ENCODE results near the gene EVX2. TPM values are rescaled to one million over a fixed set of nuclear protein-coding genes. Genes with fewer than 3 reads are reported as not detected.

EVX2 gene
- total RNA-seq, 1 experiment from 2014 or later: not detected

DNA sequence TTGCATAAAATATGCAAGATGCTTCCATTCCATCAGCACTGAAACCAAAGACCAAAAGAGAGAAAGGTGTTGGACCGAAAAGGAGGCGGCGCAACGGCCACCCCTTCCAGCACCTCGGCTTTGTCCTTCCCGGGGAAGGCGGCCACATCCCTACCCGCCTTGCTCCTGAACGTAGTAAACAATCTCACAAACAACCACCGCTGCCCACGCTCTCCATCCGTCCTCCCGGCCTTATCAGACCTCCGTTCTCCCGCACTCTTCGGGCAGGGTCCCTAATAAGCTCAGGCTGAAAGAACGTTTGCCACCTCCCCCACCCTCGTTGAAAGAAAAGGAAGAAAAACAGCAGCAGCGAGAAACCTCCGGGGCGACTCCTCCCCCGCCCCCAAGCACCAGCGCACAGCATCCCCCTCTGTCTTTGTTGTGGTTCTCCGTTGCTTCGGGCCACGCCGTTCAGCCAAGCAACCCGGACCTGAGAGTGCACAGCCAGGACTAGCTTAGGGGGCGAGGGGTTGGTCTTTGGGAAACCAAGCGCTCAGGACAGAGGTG is 4.4 kb downstream of the EVX2 start:
- peak; percentile 83 for DNase-seq
- Histone ChIP-seq H3K36me3 (replicated peaks; ENCODE audit: control insufficient read depth, insufficient read depth, low read length) (no peaks in the 10 kb centered on the region), H3K4me3 (ENCODE audit: insufficient read depth, low read depth, low read length) (peak overlapping the region; percentile 35; the same call in 1 of the 2 replicates), H3K27me3 (ENCODE audit: control insufficient read depth, insufficient read depth, low read length) (peaks cover 98% of the 10 kb centered on the region)

DNA sequence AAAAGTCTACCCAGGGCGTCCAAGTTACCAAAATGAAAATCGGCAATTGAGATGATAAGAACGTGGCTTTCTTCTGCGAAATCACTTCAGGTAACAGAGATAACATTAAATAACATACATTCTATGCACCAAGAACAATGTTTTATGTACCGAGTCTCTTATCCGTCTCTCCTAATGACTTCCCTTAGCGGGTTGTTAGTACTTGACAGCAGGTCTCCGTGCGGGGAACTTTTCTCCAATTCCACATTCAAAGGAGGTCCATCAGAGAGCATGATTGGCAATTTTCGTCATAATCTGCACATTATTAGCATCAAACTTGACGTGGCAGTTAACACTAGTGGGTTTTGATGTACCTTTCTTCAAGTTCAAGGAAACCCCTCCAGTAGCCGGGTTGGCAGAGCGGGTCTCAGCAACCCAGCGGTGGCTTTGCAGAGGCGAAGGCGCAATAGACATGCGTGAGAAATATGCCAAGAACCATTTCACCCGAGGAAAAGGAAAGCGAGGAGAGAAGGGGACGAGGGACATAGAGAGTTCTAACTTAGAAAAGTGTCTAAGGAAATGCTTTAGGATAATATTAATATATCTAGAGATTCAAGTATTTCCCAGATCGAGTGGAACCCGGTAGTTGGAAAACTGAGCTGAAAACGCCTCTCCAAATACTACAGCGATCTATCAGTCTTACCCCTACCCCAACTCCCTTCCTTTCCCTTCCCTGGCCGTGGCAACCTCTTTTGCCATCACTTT is 5.0 kb downstream of the EVX2 start:
- Histone ChIP-seq H3K27me3 (ENCODE audit: control insufficient read depth, insufficient read depth, low read length) (peaks cover 98% of the 10 kb centered on the region), H3K4me3 (ENCODE audit: insufficient read depth, low read depth, low read length) (peak overlapping the region; percentile 35; the same call in 1 of the 2 replicates), H3K36me3 (replicated peaks; ENCODE audit: control insufficient read depth, insufficient read depth, low read length) (no peaks in the 10 kb centered on the region)
- peak; percentile 24 for DNase-seq

DNA sequence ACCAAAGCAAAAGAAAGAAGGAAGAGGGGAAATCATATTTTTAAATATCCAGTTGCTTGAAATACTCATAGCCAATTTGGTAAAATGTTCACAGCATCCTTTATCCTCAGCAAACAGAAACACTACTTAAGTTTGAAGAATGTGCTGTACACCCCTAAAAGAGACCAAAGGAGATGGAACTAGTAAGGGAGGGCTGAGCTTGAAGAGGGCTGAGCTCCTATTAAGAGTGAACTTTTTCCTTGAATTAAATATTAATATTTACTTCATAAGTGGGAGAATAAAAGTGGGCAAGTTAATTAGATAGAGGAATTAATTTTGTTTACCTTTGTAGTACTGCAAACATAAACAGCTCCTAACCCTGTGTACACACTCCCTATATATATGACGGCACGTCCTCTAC is 7.0 kb downstream of the EVX2 start:
- Histone ChIP-seq H3K36me3 (replicated peaks; ENCODE audit: control insufficient read depth, insufficient read depth, low read length) (no peaks in the 10 kb centered on the region), H3K27me3 (ENCODE audit: control insufficient read depth, insufficient read depth, low read length) (peaks cover 98% of the 10 kb centered on the region), H3K4me3 (ENCODE audit: insufficient read depth, low read depth, low read length) (no peak overlapping the region)
- DNase-seq: no peak

DNA sequence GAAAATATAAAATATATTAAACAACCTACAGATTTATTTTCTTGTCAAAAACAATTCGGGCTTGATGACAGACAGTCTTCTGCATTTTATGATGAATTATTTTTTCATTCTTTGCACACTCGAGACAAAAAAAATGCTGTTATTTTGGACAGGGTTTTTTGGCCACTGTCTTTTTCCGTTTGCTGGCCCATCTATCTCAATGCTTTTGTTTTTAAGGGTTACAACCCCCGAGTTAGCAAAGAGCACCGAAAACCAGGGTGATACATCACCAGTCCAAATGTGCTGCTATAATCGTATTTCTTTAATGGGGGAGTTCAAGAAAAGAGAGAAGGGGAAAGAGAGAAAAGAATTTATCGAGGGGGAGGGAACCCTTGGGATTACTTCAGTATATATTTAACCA is 7.7 kb downstream of the EVX2 start:
- H3K27me3 ChIP-seq (ENCODE audit: control insufficient read depth, insufficient read depth, low read length): peaks cover 98% of the 10 kb centered on the region
- H3K4me3 ChIP-seq (ENCODE audit: insufficient read depth, low read depth, low read length): no peak overlapping the region
- H3K36me3 ChIP-seq (replicated peaks; ENCODE audit: control insufficient read depth, insufficient read depth, low read length): no peaks in the 10 kb centered on the region
- no peak for DNase-seq

DNA sequence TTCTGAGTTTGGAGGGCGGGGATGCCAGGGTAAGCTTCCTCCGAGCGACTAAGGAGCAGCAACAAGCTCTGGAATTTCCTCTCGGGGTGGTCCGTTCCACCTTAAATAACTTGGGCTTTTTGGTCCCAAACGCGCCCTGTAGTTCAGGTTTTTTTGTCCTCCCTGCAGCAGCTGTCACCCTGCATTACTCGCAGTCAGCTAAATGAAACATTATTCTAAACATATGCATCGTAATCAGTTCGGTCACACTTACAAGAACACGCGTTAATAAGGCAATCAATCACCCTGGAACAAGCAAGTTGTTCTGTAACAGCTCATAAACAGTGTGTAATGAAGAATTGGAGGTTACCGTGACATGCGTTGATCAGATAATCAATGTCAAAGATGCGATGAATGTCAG is 8.3 kb downstream of the EVX2 start:
- Histone ChIP-seq H3K36me3 (replicated peaks; ENCODE audit: control insufficient read depth, insufficient read depth, low read length) (no peaks in the 10 kb centered on the region), H3K27me3 (ENCODE audit: control insufficient read depth, insufficient read depth, low read length) (peaks cover 98% of the 10 kb centered on the region), H3K4me3 (ENCODE audit: insufficient read depth, low read depth, low read length) (no peak overlapping the region)
- no peak for DNase-seq

DNA sequence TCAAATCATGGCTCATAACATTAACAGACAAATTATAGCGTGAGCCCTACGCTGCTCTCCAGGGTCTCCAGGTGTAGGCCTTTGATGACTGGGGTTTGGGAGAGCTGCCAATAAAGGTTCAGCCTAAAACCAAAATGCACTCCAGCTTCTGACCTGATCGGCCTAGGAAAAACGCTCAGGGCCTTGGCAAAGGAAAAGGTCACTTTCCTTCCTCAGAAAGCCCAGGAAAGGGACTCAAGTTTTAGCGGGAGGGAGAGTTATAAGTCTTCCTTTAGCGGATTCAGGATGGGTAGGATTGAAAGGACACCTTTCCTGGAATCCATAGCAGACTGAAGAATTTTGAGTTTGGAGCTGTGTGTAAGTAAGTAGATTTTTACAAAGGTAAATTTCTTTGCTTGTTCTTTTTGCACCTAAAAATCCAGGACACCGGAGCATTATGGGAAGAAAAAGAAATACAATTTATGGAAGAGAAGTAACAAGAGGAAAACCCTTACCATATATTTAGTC is 8.8 kb downstream of the EVX2 start:
- DNase-seq: no peak
- H3K36me3 ChIP-seq (replicated peaks; ENCODE audit: control insufficient read depth, insufficient read depth, low read length): no peaks in the 10 kb centered on the region
- H3K4me3 ChIP-seq (ENCODE audit: insufficient read depth, low read depth, low read length): no peak overlapping the region
- peaks cover 100% of the 10 kb centered on the region for H3K27me3 ChIP-seq (ENCODE audit: control insufficient read depth, insufficient read depth, low read length)

DNA sequence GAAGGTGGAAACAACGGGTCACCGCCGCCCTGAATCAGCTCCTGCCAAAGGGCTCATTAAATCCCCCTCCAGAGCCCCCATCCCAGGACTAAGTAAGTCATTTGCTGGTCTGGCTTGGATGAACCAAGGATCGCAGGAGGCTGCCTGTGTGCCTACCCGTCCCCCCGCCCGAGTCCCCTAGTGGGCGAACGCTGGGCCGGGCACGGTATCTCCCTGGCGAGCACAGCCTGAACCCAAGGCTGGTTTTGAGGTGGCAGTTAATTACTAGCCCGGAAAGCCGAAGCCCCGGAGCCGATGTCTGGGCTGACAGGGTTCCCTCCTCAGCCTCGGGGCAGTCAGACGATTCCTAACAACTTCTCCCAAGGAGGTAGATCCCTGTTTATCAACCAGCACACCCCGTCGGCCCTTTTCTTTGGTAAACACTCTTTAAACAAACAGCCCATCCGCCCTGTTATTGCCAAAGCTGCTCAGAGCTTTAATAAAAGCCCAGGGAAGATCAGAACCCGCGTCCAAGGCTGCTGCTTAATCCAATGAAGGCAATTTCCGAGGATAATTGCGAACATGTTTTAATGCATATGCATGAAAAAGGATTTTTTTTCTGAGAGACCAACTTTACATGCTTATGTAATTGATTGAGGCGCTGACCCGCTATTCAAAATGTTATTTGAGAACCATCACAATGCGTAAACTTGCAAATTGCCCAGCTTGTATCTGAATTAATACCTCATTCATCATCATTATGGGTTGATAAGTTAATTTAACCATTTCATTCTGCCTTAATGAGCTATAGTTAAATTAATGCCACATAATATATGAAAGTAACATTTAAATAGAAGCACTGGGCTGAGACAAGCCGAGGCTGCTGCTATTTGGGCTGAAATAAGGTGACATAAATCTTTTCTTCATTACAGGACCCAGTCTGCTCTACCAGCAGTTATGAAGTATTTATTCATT is 10.5 kb downstream of the EVX2 start:
- no peaks in the 10 kb centered on the region for H3K36me3 ChIP-seq (replicated peaks; ENCODE audit: control insufficient read depth, insufficient read depth, low read length)
- H3K27me3 ChIP-seq (ENCODE audit: control insufficient read depth, insufficient read depth, low read length): peaks cover 100% of the 10 kb centered on the region
- no peak overlapping the region for H3K4me3 ChIP-seq (ENCODE audit: insufficient read depth, low read depth, low read length)
- peak; percentile 50 for DNase-seq

DNA sequence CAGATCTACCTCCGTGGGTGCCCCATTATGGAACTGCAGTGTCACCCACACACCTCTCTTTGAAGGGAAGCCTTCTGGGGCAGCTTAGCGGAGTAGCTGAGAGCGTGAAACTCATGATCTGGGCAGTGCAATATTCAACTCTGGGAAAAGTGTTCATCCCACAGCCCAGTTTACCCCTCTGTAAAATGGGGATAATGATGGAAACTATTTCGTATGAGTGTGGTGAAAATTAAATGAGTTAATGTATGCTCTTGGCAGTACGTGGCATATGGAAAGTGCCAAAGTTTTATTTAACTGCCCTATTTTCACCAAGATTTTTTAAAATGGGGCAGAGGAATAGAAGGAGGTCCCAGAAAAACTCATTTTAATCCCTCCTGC is 11.5 kb downstream of the EVX2 start:
- peaks cover 100% of the 10 kb centered on the region for H3K27me3 ChIP-seq (ENCODE audit: control insufficient read depth, insufficient read depth, low read length)
- H3K36me3 ChIP-seq (replicated peaks; ENCODE audit: control insufficient read depth, insufficient read depth, low read length): no peaks in the 10 kb centered on the region
- no peak overlapping the region for H3K4me3 ChIP-seq (ENCODE audit: insufficient read depth, low read depth, low read length)
- DNase-seq: no peak

DNA sequence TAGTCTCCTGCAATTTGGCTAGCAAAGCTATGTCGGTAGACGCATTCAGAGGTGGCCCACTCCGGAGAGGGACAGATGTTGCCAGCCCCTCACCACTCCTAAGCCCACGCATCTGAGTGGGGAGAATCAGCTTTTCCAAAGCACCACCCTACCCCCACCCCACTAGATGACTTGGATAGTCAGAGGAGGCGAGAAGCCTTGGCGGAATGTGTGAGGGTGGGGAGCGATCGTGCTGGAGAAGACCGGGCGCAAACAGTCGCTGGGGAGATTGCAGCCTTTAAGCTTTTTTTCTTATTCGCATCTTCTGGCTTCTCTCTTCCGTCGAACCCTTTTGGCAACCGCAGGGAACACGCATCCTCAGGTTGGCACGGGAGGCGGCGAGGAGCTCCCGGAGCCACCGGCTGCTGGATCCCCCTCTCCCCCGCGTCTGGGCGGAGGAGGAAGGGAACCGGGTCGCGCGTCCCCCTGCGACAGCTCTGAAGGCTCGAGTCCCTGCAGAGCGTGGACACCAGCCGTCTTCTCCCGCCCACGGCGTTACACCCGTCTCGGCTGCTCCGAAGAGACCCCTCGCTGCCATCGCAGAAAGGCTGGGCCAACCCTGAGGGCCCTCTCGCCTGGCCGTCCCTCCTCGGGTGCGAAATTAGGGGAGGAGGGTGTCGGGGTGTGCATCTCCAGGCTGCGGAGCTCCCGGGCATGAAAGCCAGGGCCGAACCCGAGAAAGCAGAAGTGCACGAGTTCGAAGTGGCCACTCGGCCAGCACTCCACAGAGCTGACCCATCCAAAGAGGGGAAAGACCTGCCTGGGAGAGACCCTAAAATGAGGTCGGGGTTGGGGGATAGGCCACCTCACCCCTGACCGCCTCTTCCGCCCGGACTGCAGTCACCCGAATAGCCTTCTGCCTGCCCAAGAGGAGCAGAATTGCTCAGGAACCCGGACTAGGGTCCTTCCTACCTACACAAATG is 12.2 kb downstream of the EVX2 start:
- Histone ChIP-seq H3K4me3 (ENCODE audit: insufficient read depth, low read depth, low read length) (no peak overlapping the region), H3K27me3 (ENCODE audit: control insufficient read depth, insufficient read depth, low read length) (peaks cover 100% of the 10 kb centered on the region), H3K36me3 (replicated peaks; ENCODE audit: control insufficient read depth, insufficient read depth, low read length) (no peaks in the 10 kb centered on the region)
- peak; percentile 53 for DNase-seq

DNA sequence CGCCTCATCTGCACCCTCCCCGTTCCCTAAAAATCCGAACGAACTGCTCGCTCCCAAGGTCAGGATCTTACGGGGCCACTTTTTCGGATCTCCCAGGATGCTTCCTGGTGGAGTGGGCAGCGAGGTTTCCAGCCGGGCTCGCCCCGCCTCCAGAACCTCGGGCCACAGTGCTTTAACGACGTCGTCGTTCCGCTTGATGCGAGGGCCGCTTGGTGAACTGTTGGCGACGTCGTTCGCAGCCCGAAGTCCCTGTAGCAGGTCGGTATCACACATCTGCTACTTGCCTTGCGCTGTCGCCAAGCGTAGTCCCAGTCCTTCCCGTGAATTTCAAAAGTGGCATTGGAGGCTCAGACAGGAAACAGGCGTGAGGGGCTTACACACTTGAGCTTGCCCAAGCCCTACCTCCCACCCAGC is 15.3 kb downstream of the EVX2 start:
- Histone ChIP-seq H3K4me3 (ENCODE audit: insufficient read depth, low read depth, low read length) (no peak overlapping the region), H3K36me3 (replicated peaks; ENCODE audit: control insufficient read depth, insufficient read depth, low read length) (no peaks in the 10 kb centered on the region), H3K27me3 (ENCODE audit: control insufficient read depth, insufficient read depth, low read length) (peaks cover 92% of the 10 kb centered on the region)
- no peak for DNase-seq

DNA sequence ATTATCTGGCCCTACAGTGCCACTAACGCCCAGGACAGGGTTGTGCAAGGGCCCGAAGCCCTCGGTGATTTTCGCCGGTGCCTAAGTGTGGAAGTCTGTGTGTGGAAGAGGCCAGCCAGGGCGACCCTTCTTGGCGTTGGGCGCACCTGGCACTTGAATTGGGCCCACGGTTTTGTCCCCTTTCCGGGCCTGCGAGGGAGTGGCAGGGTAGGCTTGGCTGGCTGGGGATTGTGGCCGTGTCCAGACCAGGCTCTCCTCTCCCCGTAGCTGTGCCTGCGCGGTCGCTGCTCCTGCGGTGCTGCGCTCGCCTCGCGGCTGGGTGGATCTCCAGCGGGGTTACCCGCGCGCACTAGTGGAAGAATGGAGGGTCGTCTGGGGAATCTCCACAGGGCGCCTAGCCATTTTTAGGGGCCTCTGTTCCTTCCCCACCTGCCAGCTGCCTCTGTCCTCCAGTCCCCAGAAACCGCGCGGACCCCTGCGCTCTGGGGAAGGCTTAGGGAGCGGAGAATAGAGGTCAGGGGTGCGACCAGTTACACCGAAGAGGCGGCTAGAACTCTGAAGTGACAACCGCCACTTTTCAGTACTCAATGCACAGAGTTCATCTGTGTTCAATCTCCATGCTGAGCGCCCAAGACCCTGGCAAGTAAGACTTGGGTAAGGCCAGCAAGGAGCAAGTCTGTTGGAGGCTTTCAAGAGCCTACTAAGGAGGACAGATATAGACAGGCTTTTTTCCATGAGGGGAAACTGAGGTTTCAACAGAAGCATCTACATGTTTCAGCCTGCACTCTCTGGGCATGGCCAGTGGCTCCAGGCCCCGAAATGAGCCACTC is 16.0 kb downstream of the EVX2 start:
- peak; percentile 60 for DNase-seq
- H3K4me3 ChIP-seq (ENCODE audit: insufficient read depth, low read depth, low read length): no peak overlapping the region
- no peaks in the 10 kb centered on the region for H3K36me3 ChIP-seq (replicated peaks; ENCODE audit: control insufficient read depth, insufficient read depth, low read length)
- peaks cover 86% of the 10 kb centered on the region for H3K27me3 ChIP-seq (ENCODE audit: control insufficient read depth, insufficient read depth, low read length)

DNA sequence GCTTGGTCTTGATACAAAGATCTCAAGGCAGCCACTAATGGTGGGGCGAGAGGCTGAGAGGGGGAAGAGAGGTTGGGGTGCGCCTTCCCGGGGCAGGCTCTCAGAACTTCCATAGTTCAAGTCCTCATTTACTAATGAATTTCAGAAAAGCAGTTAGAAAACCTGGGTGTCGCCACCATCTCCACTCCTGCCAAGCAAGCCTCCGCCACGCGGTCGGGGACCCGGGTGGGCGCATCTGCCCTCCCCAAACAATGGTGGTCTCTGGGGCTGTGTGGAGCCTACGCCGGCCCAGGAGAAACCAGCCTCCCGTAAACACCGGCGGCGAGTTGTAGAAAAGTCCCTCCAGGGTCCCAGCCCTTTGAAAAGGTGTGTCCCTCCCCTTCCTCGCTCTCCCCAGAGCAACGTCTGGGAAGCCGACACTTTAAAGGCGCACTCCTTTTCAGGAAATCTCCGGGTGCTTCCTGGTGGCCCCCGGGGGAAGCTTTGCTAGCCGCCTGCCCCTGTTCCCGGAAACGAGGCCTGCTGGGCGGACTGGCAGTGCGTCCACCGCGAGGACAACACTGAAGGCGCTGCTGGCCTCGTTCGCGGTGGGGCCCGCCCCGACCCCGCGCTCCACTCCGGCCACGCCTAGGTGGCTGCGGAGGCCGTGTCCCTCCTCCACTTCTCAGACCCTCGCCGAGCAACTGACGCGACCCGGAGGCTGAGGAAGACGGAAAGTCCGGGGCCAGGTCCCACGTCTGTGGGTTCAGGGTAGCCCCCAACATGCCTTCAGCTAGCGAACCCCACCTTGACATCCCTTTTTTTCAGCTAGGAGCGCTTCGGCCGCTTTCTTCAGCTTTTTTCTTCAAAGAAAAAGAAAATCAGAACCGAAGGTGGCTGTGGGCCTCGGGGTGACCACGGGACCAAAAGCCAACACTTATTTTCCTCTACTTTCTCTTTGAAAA is 16.8 kb downstream of the EVX2 start:
- H3K36me3 ChIP-seq (replicated peaks; ENCODE audit: control insufficient read depth, insufficient read depth, low read length): no peaks in the 10 kb centered on the region
- peaks cover 77% of the 10 kb centered on the region for H3K27me3 ChIP-seq (ENCODE audit: control insufficient read depth, insufficient read depth, low read length)
- peak overlapping the region; percentile 2; the same call in 1 of the 2 replicates for H3K4me3 ChIP-seq (ENCODE audit: insufficient read depth, low read depth, low read length)
- DNase-seq: peak; percentile 76

Measured in H7 (cell line).